Upper lobe of right lung (tissue), 1 donor: ENCODE results near the gene RPL13. TPM values are rescaled to one million over a fixed set of nuclear protein-coding genes. Genes with fewer than 3 reads are reported as not detected.
A peak's percentile ranks its signal among the peaks of the same experiment; 100 is the strongest.

Experiments
- ATAC-seq: fragments of 200-7000 bp; cut with Tn5 transposase; one replicate; pipeline ENCODE4 v1.9.1; 2020; ENCODE audit warnings: mild to moderate bottlenecking, moderate library complexity
- DNase-seq: peaks from one replicate; pipeline ENCODE4 v3.0.0-alpha.2; 2020
- H3K27ac ChIP-seq: fragments of 200-600 bp; one replicate; pipeline ENCODE4 v1.8.0; 2022
- H3K27me3 ChIP-seq: fragments of 200-600 bp; one replicate; pipeline ENCODE4 v1.8.0; 2022; ENCODE audit warnings: mild to moderate bottlenecking
- H3K36me3 ChIP-seq: fragments of 200-600 bp; one replicate; pipeline ENCODE4 v1.8.0; 2022
- H3K4me1 ChIP-seq: fragments of 200-600 bp; one replicate; pipeline ENCODE4 v1.8.0; 2022
- H3K4me3 ChIP-seq: fragments of 200-600 bp; one replicate; pipeline ENCODE4 v1.8.0; 2022; ENCODE audit warnings: mild to moderate bottlenecking
- H3K9me3 ChIP-seq: fragments of 200-600 bp; one replicate; pipeline ENCODE4 v1.8.0; 2022
- intact Hi-C: fragments of 100-400 bp; cut with DNase I; formaldehyde crosslinking; loops from one replicate; pipeline ENCODE4 v1.11.0; 2022
- total RNA-seq: library from RNA; stranded (reverse); fragmentation: NEBNext Ultra II Directional; extraction: Animal tissue kit (Norgen Biotek cat#: 25700); gene quantifications from one replicate; pipeline ENCODE4 v1.2.1, GENCODE V29; 2021
- TF ChIP-seq, protein P1 (sequence below): fragments of 200-600 bp; IDR thresholded peaks from one replicate; pipeline ENCODE4 v1.8.0; 2022; ENCODE audit warnings: antibody characterized with exemption
- donor health status: DM: no; HTN: yes; CAD: no; lungs with severe emphysema.

The RPL13 gene
- total RNA-seq, 1 donor from 2014 or later = 1,795 TPM

DNA sequence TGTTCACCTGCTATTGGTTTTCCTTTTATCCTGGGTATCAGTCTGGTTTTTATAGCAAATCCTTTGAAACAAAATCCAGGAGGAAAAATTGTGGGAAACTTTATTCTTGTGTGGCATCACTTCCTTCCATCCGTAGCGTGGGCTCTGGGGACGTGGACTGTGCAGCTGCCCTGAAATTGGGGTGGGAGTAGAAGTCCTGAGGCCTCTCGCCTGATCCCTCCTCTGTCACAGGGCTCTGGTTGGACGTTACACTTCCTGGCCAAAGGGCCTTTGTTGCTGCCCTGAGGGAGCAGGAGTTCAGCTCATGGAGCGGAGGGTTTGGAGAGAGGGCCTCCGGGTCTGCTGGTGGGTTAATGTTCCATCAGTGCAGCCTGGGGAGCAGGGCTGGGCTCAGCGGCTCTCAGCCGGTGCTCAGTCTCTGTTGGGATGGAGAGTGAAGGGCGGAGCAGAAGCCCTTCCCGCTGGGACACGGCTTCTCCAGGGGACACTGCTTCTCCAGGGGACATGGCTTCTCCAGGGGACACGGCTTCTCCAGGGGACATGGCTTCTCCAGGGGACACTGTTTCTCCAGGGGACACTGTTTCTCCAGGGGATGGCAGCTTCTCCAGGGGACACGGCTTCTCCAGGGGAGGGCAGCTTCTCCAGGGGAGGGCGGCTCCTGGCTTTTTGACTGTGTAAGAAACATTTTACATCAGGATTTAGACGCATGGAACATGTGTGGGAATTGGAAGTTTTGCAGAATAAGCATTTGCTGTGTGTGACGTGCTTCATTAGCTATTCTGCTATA lies 15.2 kb upstream of the RPL13 start:
- Histone ChIP-seq H3K9me3 (no peaks in the 10 kb centered on the region), H3K4me1 (no peaks in the 10 kb centered on the region), H3K36me3 (peaks cover 56% of the 10 kb centered on the region), H3K27me3 (no peaks in the 10 kb centered on the region), H3K4me3 (no peak overlapping the region), H3K27ac (no peak overlapping the region)
- intact Hi-C loops = no loop called here
- no peak for ATAC-seq
- no peak for DNase-seq
- TF ChIP-seq, protein P1, sequence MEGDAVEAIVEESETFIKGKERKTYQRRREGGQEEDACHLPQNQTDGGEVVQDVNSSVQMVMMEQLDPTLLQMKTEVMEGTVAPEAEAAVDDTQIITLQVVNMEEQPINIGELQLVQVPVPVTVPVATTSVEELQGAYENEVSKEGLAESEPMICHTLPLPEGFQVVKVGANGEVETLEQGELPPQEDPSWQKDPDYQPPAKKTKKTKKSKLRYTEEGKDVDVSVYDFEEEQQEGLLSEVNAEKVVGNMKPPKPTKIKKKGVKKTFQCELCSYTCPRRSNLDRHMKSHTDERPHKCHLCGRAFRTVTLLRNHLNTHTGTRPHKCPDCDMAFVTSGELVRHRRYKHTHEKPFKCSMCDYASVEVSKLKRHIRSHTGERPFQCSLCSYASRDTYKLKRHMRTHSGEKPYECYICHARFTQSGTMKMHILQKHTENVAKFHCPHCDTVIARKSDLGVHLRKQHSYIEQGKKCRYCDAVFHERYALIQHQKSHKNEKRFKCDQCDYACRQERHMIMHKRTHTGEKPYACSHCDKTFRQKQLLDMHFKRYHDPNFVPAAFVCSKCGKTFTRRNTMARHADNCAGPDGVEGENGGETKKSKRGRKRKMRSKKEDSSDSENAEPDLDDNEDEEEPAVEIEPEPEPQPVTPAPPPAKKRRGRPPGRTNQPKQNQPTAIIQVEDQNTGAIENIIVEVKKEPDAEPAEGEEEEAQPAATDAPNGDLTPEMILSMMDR = no peak

GRCh38 chr16:89545831-89546574 lies 14.5 kb upstream of the RPL13 start:
- TF ChIP-seq, protein P1 = no peak
- intact Hi-C loops = no loop called here
- Histone ChIP-seq H3K4me1 (no peaks in the 10 kb centered on the region), H3K9me3 (no peaks in the 10 kb centered on the region), H3K27me3 (no peaks in the 10 kb centered on the region), H3K36me3 (peaks cover 56% of the 10 kb centered on the region), H3K4me3 (no peak overlapping the region), H3K27ac (no peak overlapping the region)
- peak; percentile 82 for DNase-seq
- ATAC-seq = peak; percentile 85

DNA sequence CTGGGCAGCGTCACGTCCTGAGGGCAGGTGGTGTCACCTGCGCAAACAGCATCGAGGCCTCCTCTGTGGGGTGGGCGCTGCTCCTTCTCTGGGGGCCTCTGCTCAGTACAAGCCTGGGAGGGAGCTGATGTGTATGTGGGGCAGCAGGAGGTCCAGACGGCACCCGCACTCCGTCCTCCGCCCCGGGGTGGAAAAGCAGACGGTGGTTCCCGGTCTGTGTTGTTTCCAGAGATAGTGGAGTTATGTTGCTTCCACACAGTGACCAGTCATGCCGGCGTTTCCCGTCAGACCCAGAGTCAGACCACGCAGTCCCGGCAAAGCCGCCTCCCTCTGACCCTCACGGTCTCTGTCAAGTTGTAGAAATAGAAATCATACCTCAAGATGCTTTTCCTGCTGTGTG lies 13.7 kb upstream of the RPL13 start:
- TF ChIP-seq, protein P1 = no peak
- no peak for DNase-seq
- intact Hi-C loops = no loop called here
- H3K36me3 ChIP-seq = peaks cover 62% of the 10 kb centered on the region
- H3K9me3 ChIP-seq = no peaks in the 10 kb centered on the region
- ATAC-seq = no peak
- no peaks in the 10 kb centered on the region for H3K4me1 ChIP-seq
- H3K4me3 ChIP-seq = no peak overlapping the region
- no peaks in the 10 kb centered on the region for H3K27me3 ChIP-seq
- H3K27ac ChIP-seq = no peak overlapping the region

DNA sequence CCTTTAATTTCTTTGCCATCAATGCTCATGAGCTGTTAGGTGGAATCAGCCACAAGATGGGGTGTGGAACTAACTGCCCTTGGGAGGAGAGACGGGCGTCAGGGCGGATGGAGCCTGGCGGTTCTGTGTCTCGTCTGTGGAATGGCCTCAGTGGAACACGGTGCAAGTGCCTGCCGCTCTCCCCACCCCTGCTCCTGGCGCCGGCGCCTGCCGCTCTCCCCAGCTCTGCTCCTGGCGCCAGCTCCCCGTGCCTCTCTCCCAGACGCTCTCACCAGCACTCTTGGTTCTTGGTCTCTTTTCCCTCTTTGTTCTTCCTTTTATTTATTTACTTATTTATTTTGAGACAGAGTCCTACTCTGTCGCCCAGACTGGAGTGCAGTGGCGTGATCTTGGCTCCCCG lies 13.2 kb upstream of the RPL13 start:
- DNase-seq (no peak), ATAC-seq (no peak)
- Histone ChIP-seq H3K36me3 (peaks cover 62% of the 10 kb centered on the region), H3K27ac (no peak overlapping the region), H3K4me1 (no peaks in the 10 kb centered on the region), H3K4me3 (no peak overlapping the region), H3K27me3 (no peaks in the 10 kb centered on the region), H3K9me3 (no peaks in the 10 kb centered on the region)
- intact Hi-C loops = no loop called here
- TF ChIP-seq, protein P1 = no peak

DNA sequence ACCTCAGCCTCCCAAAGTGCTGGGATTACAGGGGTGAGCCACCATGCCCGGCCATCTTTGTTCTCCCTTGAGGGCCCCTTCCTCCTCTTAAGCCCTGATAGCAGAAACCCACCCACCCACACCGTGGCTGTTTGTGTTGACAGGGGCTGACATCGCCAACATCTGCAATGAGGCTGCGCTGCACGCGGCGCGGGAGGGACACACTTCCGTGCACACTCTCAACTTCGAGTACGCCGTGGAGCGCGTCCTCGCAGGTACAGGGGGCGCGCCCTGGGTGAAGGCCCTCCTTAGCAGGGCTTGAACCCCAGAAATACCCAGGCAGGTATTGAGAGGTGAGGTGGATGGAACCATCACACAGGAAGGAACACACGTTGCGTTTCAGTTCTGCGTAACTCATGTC lies 12.6 kb upstream of the RPL13 start:
- no peaks in the 10 kb centered on the region for H3K9me3 ChIP-seq
- ATAC-seq (no peak), DNase-seq (no peak)
- TF ChIP-seq, protein P1 = no peak
- H3K4me3 ChIP-seq = no peak overlapping the region
- intact Hi-C loops = no loop called here
- H3K27ac ChIP-seq = no peak overlapping the region
- H3K27me3 ChIP-seq = no peaks in the 10 kb centered on the region
- no peaks in the 10 kb centered on the region for H3K4me1 ChIP-seq
- H3K36me3 ChIP-seq = peaks cover 64% of the 10 kb centered on the region
